ENCODE data around the gene SLC35E3.
"Not testable (repeated sequence)": the region's sequence is repeated elsewhere in the genome, so short reads cannot be mapped to it uniquely, and the experiment has no call there.

The SLC35E3 gene

GRCh38 chr12:68803948-68804656 lies 58.1 kb downstream of the SLC35E3 start:
- Histone ChIP-seq H3K4me2 (peak overlapping the region; percentile 84), H3K4me3 (peak overlapping the region; percentile 85), H3K27ac (peak overlapping the region; percentile 100), H4K20me1 (no peaks in the 10 kb centered on the region), H3K4me1 (peaks cover 37% of the 10 kb centered on the region), H3K9me3 (peaks cover 3% of the 10 kb centered on the region; the same call in 1 of the 2 replicates), H3K27me3 (no peaks in the 10 kb centered on the region), H3K9ac (peak overlapping the region; percentile 100; the same call in 1 of the 2 replicates), H3K36me3 (no peaks in the 10 kb centered on the region)
- no peak for TF ChIP-seq Cebpa-rat (IDR thresholded peaks at IDR 0.05)

DNA sequence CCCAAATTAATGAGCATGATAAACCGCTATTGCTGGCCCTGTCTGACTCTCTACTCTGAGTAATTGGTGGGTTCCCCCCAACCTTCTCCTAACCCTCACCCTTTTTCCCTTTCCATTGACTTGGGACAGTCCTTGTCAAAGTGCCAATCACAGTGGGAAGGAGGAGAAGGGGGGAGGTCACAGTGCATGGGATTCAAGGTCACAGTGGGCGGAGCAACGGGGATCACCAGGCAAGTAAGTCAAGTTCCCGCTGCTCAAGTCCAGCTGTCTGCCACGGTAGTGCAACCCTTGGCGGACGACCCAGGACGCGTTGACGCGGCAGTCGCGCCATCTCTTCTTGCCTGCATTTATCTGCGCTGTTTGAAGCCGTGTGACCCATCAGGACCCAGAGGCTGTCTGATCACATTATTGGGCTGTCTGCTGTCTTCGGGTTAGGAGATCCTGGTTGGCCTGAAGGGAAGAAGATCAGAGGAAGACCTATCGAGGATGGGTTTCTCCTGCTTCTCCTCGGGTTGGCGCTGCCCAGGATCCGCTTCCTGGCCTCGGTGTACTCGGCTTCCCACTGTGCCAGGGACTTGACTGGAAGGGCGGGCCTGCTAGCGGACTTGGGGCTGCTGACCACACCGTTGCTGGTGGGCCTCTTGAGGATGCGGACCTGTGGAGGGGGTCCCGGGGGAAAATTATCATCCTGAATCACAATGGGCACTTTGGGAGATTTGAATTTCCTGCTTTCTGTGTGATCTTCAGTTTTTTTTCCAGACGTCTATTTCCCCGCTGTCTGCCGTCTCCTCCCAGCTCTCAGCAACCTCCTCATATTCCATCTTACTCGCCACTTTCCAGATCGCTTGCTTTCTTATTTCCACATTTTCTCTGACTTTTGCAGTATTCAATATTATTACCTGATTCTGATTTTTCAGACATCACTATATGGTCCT lies 58.9 kb downstream of the SLC35E3 start:
- H3K4me1 ChIP-seq, result peaks cover 37% of the 10 kb centered on the region
- H3K27ac ChIP-seq, result peak overlapping the region; percentile 100
- H3K4me3 ChIP-seq, result peak overlapping the region; percentile 85
- no peak for TF ChIP-seq Cebpa-rat (IDR thresholded peaks at IDR 0.05)
- peak overlapping the region; percentile 100 for H3K9ac ChIP-seq
- H3K36me3 ChIP-seq, result peaks cover 4% of the 10 kb centered on the region; the same call in 1 of the 2 replicates
- H3K4me2 ChIP-seq, result peak overlapping the region; percentile 84
- 0 out of 2 replicates have a peak, but pooled peaks cover 2% of the 10 kb centered on the region for H3K9me3 ChIP-seq
- peaks cover 3% of the 10 kb centered on the region for H4K20me1 ChIP-seq
- no peaks in the 10 kb centered on the region for H3K27me3 ChIP-seq

DNA sequence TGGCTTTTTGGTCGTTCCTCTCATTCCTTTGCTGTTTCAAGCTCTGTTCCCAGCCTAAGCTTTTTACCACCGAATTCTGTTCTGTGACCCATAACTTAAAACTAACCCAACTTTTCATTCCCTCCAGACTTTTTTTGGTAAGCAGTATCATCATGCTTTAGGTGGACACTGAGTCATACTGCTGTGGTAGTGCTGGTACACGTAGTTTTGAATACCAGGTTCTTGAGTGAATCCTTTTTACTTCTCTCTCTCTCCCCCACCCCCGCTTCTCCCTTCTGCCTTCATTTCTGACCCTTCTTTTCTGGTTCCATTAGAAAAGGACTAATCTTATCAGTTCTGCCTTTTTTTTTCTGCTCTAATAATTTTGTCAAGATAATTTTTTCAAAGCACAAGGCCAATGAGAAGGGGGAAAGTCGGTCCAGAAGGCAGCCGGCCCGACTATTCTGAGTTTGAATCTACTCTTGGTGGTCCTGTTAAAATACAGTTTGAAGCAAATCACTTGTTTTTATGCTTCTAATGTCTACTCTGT lies 59.7 kb downstream of the SLC35E3 start:
- Histone ChIP-seq H3K4me1 (peaks cover 37% of the 10 kb centered on the region), H4K20me1 (peaks cover 10% of the 10 kb centered on the region), H3K36me3 (peaks cover 12% of the 10 kb centered on the region), H3K4me3 (peak overlapping the region; percentile 85), H3K27me3 (no peaks in the 10 kb centered on the region), H3K27ac (peak overlapping the region; percentile 100), H3K4me2 (peak overlapping the region; percentile 84), H3K9ac (peak overlapping the region; percentile 100), H3K9me3 (0 out of 2 replicates have a peak, but pooled peaks cover 5% of the 10 kb centered on the region)
- no peak for TF ChIP-seq Cebpa-rat (IDR thresholded peaks at IDR 0.05)

DNA sequence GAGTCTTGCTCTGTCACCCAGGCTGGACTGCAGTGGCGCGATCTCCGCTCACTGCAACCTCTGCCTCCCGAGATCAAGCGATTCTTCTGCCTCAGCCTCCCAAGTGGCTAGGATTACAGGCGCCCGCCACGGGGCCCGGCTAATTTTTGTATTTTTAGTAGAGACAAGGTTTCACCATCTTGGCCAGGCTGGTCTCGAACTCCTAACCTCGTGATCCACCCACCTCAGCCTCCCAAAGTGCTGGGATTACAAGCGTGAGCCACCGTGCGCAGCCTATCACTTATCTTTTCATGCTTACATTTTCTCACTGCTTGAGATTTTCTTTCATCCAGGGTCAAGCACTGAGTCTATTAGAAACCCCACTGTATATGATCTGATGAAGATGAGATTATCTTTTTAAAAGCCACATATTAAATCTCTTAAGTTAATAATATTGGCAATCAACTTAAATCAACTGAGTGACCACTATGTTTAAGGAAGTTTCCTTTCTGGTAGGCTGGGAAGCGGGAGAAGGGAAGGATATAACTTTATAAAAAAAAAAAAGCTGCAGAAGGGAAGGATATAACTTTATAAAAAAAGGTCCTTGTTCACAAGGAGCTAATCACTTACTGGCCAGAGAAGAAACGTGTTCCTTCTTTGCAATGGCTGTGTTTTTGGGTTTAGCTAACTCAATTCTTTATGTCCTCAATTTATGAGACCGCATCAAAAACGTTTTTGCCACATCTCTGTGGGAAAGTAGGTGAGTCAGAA lies 60.7 kb downstream of the SLC35E3 start:
- Histone ChIP-seq H3K9ac (peak overlapping the region; percentile 100), H3K4me1 (peaks cover 31% of the 10 kb centered on the region), H3K4me3 (peak overlapping the region; percentile 85), H3K27me3 (no peaks in the 10 kb centered on the region), H3K9me3 (0 out of 2 replicates have a peak, but pooled peaks cover 5% of the 10 kb centered on the region), H4K20me1 (peaks cover 20% of the 10 kb centered on the region), H3K27ac (peak overlapping the region; percentile 100), H3K4me2 (peak overlapping the region; percentile 84), H3K36me3 (peaks cover 21% of the 10 kb centered on the region)
- no peak for TF ChIP-seq Cebpa-rat (IDR thresholded peaks at IDR 0.05)

DNA sequence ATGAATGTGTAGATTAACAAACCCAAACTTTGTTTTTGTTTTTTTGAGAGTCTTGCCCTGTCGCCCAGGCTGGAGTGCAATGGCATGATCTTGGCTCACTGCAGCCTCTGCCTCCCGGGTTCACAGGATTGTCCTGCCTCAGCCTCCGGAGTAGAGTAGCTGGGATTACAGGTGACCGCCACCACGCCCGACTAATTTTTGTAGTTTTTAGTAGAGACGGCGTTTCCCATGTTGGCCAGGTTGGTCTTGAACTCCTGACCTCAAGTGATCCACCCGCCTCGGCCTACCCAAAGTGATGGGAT lies 61.2 kb downstream of the SLC35E3 start:
- H3K9me3 ChIP-seq, H3K27me3 ChIP-seq: not testable (repeated sequence)
- peaks cover 26% of the 10 kb centered on the region for H4K20me1 ChIP-seq
- peaks cover 25% of the 10 kb centered on the region for H3K4me1 ChIP-seq
- H3K4me2 ChIP-seq, result peak overlapping the region; percentile 84
- peak overlapping the region; percentile 100 for H3K9ac ChIP-seq
- peak overlapping the region; percentile 85 for H3K4me3 ChIP-seq
- H3K27ac ChIP-seq, result peak overlapping the region; percentile 100
- H3K36me3 ChIP-seq, result peaks cover 25% of the 10 kb centered on the region

GRCh38 chr12:68807576-68808387 lies 61.8 kb downstream of the SLC35E3 start, which contains the start of gene MDM2:
MDM2 (plus strand) TSS chr12:68808177; CDS start chr12:68808478, 301 bp downstream.
- Histone ChIP-seq H3K4me1 (peaks cover 20% of the 10 kb centered on the region), H3K36me3 (peaks cover 31% of the 10 kb centered on the region), H3K4me2 (peak within 1 kb of the TSS; percentile 87), H3K9ac (peak within 1 kb of the TSS; percentile 100), H3K27ac (peak within 1 kb of the TSS; percentile 100), H3K9me3 (0 out of 2 replicates have a peak, but pooled peaks cover 5% of the 10 kb centered on the region), H3K4me3 (peak within 1 kb of the TSS; percentile 85), H3K27me3 (no peaks in the 10 kb centered on the region), H4K20me1 (peaks cover 31% of the 10 kb centered on the region)
- TF ChIP-seq Cebpa-rat (IDR thresholded peaks at IDR 0.05), result no peak

DNA sequence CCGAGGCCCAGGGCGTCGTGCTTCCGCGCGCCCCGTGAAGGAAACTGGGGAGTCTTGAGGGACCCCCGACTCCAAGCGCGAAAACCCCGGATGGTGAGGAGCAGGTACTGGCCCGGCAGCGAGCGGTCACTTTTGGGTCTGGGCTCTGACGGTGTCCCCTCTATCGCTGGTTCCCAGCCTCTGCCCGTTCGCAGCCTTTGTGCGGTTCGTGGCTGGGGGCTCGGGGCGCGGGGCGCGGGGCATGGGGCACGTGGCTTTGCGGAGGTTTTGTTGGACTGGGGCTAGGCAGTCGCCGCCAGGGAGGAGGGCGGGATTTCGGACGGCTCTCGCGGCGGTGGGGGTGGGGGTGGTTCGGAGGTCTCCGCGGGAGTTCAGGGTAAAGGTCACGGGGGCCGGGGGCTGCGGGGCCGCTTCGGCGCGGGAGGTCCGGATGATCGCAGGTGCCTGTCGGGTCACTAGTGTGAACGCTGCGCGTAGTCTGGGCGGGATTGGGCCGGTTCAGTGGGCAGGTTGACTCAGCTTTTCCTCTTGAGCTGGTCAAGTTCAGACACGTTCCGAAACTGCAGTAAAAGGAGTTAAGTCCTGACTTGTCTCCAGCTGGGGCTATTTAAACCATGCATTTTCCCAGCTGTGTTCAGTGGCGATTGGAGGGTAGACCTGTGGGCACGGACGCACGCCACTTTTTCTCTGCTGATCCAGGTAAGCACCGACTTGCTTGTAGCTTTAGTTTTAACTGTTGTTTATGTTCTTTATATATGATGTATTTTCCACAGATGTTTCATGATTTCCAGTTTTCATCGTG lies 62.6 kb downstream of the SLC35E3 start:
- H3K36me3 ChIP-seq, result peaks cover 39% of the 10 kb centered on the region
- H3K27ac ChIP-seq, result peak overlapping the region; percentile 100
- H3K27me3 ChIP-seq, result no peaks in the 10 kb centered on the region
- H3K4me1 ChIP-seq, result peaks cover 12% of the 10 kb centered on the region
- 0 out of 2 replicates have a peak, but pooled peaks cover 5% of the 10 kb centered on the region for H3K9me3 ChIP-seq
- H3K4me3 ChIP-seq, result peak overlapping the region; percentile 85
- peaks cover 39% of the 10 kb centered on the region for H4K20me1 ChIP-seq
- TF ChIP-seq Cebpa-rat (IDR thresholded peaks at IDR 0.05), result no peak
- peak overlapping the region; percentile 100 for H3K9ac ChIP-seq
- H3K4me2 ChIP-seq, result peak overlapping the region; percentile 87
